ENCODE measurements around the gene ZFHX3.

The ZFHX3 gene

DNA sequence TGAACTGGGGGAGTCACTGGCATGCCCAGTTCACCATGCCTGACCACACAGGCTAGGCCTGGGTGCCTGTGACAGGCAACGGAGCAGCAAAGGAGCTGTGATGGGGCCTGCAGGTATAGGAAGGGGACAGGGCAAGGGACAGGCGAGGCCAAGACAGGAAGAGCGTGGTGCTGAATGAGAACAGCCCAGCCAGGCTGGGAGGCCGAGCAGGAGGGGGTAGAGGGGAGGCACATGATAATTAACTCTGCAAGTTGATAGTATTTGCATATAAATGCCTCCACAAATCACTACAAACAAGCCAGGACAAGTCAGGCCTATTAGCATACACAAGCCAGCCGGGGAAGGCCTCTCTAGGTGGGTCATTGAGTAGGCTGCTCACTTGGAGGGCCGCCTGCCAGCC, 7.8 kb downstream of the ZFHX3 start:
- no peak for DNase-seq (ENCODE audit: low read depth)

DNA sequence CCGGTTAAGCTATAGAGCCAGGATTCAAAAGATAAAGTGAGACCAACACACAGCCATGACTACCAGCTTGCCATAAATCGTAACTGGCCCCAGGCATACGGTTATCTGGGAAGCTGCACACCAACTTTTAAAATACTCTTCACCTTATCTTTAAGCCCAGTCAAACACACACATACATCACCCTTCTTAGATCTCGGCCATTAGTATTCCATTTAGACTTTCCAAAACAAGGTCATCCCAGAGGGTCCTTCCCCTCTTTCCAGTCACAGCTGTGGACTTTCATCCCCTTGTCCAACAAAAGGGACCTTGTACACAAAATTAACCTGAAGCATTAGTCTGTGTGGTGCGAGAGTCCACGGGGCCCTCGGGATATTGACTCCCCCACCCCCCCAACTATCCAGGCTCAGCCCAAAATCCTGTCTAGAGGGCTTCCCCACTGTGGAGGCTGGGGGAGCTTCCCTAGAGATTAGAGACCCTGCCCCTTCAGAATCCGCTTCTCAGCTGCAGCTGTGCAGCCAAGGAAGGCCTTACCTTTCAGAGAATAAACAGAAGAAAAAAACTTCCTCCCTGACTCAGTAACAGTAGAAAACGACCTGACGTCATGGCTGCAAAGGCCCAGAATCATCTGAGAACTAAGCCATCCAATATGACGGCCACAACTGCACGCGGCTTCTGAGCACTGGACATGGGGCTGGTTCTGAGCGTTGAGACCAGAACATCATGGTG, 9.9 kb downstream of the ZFHX3 start:
- no peak for DNase-seq (ENCODE audit: low read depth)

DNA sequence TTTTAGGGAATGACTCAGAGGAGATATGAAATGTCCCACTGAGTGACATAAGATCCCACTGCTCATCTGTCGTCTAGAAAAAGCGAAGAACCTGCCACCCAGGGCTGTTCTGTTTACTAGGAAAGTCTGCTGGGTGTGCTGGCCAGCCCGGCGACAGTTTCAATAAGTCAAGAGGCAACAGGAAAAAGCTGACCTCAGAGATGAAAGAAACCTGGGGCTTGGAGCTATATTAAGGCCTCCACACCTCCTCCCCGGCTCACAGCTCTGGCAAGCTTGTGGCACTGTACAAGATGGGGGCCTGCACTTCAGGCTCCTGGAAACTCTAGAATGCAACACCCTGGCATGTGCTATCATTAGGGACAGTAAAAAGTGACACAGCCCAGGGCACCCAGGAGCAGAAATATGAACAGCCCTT, 10.6 kb downstream of the ZFHX3 start:
- no peak for DNase-seq (ENCODE audit: low read depth)

DNA sequence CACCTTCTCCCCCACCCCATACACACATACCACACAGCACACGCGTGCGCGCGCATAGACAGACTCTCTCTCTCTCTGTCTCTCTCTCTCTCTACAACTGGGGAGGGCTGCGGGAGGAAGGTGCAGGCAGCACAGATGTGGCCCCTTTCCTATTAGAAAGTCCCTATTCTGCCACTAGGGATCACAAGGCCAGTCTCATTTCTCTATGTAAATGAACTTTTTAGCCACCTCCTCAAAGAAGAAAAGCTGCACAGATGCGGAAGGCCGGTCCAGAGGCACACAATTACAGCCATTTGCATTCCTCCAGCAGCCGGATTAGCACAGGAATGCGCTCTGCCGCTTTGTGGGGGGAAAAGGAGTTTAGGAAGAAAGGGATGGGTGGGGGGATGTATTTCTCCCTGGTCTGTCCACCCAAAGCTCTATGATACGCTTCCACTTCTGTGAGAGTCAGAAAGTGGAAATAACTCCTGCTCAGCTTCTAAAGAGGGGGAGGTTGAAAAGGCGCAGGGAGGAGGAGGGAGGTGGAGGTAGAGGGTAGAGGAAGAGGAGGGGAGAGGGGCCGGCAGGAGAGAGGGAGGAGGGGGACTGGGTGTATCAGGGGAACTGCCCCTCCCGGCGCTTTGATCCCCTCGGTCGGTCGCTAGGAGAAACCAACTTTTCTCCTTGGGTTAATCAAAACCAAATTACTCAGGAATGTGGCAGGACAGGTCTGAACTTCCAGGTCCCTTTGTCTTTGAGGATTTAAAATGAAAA, 11.7 kb downstream of the ZFHX3 start:
- no peak for DNase-seq (ENCODE audit: low read depth)

DNA sequence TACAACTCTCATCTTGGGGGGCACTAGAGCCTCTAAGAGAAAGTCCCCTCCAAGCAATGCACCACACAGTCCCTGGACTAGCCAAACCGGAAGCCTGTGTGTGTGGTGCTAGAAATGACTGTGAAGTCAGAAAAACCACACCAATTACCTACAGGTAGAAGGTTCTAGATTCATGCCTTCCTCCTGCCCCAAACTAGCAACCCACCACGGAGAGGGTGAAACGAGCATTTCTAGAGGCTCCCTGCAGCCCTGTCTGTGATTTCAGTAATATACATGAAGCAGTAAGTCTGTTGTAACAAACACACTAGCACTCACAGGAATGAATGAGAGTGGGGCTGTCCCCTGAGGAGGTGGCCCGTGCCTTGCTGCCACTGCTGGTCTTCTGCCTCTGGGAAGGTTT, 13.6 kb downstream of the ZFHX3 start:
- DNase-seq (ENCODE audit: low read depth), result no peak

DNA sequence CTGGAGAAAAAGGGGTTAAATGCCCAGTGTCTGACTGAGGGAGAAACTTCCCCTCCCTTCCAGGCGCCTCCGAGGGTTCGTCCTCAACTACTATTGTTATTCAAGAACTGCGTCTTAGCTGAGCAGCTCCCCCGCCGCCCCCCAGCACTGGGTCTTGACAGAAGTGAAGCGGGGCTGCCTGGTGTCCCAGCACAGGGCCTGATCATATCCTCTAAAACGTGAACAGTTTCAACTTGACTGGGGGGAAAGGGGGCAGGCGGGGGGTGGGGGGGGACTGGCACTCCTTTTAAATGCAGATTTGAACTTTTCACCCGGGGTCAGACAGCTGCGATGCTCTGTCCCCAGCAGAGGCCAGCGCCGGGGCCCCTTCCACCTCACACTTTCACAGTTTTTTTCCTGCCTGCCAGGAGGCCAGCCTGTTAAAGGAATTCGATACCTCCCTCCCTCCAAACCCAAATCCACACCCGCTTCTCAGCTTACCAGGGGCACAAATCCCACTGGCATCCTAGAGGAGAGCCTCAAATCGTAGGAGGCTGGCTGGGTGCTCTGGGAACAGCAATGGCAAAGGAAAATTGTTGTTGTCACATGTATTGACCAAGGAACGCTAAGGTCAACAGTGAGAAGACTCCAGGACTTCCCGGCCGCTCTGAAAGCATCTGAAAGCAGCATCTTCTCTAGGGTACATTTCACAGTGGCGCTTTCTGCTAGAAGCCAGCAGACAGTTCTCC, 14.5 kb downstream of the ZFHX3 start:
- no peak for DNase-seq (ENCODE audit: low read depth)

DNA sequence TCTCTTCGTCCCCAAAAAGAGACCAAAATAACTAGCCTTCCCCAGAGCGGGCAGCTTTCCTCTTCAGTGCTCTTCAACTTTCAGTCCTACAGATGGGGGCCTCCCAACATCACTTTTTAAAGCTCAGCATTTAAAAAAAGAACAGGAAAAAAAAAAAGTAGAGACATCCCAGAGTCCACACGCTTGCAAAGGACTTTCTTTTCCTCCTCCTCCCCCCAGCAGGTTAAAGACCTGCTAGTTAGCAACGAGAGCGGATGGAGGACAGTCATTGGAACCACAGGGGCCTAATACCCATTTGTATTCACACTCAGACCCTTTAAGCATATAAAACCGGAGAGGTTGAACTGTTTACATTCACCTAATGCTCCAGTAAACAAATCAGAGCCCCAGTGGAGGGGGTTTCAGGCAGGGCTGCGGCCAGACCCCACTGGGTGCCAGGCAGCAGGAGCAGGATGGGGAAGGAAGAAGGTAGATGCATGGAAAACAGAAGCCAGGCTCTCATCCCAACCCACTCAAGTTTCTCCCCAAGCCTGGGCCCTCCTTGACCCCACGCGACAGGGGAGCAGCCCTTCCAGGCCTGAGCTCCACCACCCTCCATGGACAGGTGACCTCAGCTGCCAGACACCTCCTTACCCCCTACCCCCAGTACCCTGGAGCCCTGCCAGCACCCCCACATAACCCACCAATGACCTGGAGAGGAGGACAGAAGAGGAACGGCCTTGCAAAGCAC, 15.2 kb downstream of the ZFHX3 start:
- DNase-seq (ENCODE audit: low read depth), result no peak

DNA sequence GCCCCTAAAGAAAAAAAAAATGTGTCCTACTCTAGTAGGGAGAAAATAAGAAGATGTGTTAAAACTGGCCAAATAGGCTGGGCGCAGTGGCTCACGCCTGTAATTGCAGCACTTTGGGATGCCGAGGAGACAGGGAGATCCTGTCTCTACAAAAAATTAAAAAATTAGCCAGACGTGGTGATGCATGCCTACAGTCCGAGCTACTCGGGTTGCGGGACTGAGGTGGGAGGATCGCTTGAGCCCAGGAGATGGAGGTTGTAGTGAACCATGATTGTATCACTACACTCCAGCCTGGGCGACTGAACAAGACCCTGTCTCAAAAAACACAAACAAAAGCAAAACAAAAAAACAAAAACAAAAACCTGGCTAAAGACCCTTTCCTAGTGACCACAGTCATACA, 15.9 kb downstream of the ZFHX3 start:
- no peak for DNase-seq (ENCODE audit: low read depth)

DNA sequence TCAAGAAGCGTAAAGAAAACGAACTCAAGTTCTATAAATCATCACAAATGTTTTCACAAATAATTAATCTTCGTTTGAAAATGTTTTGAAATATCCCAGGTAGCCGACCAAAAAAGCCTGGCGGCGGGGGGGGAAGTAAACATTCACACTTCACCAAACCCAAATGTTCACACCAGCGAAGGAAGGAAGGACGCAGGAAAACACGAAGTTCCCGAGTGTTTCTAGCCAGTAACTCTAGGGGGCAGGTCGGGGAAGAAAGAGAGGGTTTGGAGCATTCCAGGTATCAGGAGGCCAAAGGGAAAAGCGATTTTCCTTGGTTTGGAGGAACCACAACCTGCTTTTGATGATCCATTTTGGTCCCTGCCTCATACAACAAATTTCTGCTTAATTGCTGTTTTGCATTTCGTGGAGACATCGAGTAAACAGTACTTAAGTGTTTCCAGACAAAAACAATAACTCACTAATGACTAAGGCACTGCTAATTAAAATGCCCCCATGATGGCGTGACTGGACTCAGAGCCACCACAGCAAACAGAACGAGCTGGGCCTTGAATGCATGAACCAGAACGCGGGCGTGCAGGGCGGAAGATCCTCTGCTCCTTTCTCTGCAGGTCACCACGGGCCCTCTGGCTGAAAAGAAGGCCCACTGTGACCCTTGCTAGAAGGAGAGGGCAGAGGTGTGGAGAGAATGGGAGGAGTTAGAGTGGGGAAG, 16.6 kb downstream of the ZFHX3 start:
- no peak for DNase-seq (ENCODE audit: low read depth)

DNA sequence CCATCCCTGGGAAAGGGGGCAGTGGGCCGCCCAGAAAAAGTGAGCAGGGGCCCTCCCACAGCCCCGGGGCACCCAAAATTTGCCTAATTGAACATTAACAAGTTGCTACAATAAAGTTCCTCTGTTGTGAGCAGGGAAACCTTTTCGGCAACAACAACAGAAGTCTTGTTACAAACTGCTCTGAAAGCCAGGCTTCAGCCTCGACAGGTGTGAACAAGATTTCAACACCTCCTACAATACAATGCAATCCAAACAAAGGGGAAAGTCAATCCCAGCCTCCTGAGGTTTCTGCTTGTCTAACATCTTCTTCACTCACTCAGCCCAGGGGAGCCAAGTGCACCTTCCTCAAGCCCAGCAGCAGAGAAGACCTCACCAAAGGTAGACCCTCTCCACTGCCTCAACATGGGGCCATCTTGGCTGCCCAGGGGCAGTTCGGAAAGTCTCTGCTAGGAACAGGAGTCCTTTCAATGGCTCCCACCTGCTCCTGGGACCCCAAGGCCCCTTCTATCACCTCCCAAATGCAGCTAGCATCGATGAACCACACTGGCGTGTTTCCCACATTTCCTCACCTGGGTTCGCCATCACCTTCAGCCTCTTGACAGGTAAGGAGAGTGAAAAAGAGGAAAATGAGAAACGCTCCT, 19.1 kb downstream of the ZFHX3 start:
- no peak for DNase-seq (ENCODE audit: low read depth)

DNA sequence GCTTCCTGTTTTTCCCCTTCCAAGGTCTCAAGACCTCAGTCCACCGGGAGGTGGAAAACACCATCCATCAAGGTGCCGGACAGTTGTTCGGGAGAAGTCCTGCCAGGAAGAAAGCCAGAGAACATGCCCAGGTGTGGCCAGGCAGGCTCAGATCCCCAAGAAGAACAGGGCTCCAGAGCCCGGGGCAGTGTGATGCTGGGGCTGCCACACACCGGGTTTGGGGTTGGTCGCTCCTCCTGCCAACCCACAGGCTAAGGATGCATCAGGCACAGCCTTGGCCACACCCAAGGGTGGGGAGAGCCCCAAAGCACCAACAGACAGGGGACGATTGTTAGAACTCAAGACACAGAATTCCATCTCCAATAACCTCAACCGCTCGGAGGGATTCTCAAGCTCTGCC, 19.7 kb downstream of the ZFHX3 start:
- DNase-seq (ENCODE audit: low read depth), result no peak

DNA sequence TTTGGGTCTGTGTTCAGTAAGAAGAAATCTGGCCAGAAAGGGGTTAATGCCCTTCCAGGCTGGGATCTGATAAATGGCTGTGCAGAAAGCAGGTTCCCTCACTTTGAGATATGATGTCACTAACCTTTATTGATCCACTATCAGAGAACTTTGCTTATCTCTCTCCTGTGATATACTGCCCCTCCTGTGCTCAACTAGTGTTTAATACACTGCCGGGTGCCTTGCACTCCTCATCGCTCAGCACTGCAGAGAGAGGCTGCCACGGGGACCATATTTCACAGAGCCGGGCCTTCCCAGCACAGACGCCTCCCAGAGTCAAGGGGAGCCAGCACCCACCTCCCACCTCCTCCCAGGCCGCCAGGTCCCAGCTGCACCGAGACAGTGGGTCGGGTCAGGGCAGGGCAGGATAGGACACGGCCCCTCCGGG, 20.2 kb downstream of the ZFHX3 start:
- DNase-seq (ENCODE audit: low read depth), result no peak

DNA sequence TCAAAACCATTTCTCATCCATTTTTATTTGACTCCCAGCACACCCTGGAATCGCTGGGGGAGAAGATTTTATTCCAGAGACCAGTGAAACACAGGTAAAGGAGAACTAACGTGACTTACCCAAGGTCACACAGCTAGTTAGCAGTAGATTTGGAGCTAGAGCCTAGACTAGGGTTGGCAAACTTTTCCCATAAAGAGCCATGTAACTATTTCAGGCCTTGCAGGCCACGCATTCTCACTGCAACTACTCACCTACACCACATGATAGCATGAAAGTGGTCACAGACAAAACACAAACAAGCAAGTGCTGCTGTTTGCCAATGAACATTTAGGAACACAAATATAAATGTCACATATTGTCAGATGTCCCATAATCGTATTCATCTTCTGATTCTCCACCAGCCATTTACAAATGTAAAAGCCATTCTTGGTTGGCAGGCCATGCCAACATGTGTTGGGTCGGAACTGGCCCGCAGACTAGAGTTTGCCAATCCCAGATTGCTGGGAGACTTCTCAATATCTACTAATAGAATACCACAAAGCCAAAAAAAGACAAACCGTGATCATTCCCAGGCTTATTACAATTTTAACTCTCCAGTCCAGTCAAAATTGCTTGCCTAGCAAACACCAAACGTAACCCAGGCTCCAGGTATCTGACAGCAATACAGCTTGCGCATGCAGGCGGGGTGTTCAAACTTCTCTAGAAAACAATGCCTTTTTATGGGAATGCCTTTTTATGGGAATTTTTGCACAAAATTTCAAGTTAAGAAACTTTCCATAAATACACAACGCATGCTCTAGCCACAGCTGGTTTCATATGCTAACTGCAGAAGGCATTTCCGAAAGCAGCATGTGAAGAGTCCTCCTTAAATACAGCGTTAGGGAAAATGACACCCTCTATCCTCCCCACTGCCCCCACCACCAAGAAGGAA, 20.9 kb downstream of the ZFHX3 start:
- no peak for DNase-seq (ENCODE audit: low read depth)

DNA sequence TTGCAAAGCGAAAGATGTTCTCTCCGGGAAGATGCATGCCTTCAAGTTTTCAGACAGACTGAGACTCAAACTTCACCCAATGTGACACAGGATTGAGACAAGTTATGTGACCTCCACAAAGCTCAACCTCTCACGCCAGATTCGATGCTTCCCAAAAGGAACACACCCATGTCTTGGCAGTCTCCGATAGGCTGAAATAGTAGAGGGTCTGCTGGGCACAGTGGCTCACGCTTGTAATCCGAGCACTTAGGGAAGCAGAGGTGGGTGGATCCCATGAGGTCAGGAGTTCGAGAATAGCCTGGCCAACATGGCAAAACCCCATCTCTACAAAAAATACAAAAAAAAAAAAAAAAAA, 22.1 kb downstream of the ZFHX3 start:
- DNase-seq (ENCODE audit: low read depth), result no peak

DNA sequence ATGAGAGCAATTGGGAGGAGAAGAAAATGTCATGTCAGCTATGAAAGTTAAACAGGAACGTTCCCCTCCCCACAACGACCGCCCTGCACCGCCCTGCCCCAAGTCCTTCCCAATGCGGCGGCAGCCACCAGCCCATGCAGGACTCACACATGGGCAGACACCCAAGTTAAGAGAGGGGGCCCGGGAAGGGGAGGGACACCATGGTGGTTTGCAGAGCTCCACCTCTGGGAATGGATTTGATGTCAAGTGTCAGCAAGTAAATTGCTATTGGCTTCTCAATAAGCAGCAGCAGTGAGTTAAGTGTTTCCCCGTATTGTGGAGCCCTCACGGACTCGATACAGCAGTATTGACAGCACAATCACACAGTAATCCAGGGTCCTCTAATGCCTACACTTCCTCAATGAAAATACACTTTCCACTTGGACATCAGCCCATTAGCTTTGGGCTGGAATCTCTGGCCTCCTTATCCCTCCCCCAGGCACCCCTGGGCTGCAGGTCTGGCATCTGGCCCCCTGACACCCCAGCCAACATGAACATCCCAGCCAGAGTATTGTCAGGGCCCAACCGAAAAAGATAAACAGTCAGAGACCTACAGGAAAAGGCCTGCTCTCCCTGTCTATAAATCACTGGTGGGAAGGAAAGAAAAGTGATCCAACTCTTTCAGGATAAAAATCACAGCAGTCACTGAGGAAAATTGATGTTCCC, 22.6 kb downstream of the ZFHX3 start:
- DNase-seq (ENCODE audit: low read depth), result no peak

DNA sequence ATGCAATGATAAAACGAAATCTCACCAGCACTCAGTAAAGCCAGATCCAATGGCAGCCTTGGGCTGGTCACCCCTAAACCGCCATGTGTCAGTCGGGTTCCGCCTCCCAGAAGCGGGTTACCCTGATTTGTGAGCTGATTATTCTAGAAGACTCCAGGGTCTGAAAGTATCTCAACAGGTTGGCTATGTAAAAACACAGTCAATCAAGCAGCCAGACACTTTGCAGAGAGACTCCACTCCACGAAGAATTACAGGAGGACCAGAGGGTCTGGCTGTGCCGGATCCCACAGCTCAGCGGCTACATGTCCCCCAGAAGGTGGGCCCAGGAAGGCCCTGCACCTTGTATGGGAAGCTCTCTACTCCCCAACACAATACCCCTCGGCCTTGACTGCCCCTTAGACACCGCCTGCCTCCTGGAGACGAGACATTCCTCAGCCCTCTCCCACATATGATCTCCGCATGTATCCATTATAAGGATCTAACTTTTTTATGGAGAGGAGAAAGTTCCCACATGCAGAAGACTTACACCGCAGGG, 23.3 kb downstream of the ZFHX3 start:
- DNase-seq (ENCODE audit: low read depth), result no peak

DNA sequence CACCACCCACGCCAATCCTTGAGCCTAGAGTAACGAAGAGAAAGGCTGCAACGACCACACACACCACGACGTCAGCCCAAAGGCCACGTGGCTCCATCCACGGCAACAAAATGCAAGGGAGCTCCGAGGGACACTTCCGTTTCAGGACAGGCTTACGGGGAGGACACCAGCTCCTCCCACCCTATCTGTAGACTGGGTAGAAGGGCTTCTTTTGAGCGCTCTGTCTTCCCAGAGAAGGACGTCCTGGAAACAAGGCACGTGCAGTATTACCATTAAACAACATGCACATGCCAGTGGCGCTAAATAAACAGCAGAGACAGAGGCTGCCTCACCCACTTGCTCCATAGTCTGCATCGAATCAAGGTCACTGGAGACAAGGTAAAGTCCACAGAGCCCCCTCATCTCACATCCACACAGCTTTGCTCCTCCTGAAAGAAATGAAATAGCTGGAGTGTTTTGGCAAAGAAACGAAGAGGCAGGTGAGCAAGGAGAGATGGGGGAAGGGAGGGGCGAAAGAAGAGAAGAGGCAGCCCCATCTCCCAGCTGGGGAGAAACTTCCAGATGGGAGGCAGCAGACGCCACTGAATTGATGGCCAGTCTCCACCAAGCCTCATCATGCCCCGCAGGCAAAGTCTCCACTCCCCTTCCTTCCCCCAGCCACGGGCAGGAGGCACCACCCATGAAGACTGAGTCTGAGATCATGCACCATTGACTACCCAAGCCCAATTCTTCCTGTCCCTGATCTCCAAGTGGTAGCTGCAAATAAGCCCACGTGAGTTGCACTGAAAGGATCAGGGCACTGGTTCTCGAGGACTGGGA, 24.0 kb downstream of the ZFHX3 start:
- no peak for DNase-seq (ENCODE audit: low read depth)

DNA sequence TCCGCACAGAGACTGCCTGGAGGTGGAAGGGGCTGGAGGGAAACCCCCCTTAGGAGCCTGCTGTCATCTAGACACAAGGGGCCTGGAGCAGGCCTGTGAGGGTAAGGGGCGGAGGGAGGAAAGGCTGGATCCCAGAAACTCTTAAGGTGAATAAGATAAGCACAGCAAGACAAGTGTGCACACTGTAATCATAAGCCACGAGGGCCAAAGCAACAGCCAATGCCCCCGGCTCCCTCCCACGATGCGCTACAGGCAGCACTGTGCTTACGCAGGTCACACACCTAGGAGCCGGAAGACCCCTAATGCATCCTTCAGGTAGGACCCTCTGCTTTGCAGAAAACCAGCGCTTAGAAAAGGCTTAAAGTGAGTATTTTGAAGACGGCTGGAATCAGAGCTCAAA, 24.6 kb downstream of the ZFHX3 start:
- DNase-seq (ENCODE audit: low read depth), result no peak

Data from HS-5 (cell line).